AG04449 (cell line): ENCODE measurements around the gene SURF1.

Experiments
- CTCF ChIA-PET: fragments of 350-600 bp; formaldehyde crosslinking; extraction: SDS; loops from one replicate; lab custom pipeline; 2021; ENCODE audit warnings: antibody characterized with exemption; lab: Yijun Ruan, JAX
- POLR2A ChIA-PET: fragments of 400-600, 350-600 bp; formaldehyde crosslinking; extraction: SDS; loops from one replicate; lab custom pipeline; 2020; ENCODE audit warnings: antibody characterized with exemption, inconsistent platforms; lab: Yijun Ruan, JAX
- DNase-seq: peaks from one replicate; pipeline ENCODE4 v3.0.0-alpha.2; 2010; ENCODE audit warnings: low read depth, low spot score
- H3K4me3 ChIP-seq: 2 replicates; pipeline ENCODE4 v1.5.1; 2011; ENCODE audit warnings: low read depth, mild to moderate bottlenecking, control low read depth, low read length
- CTCF ChIP-seq: IDR thresholded peaks from one replicate; pipeline ENCODE4 v1.5.1; 2011; ENCODE audit warnings: mild to moderate bottlenecking, moderate library complexity, low read length, control low read depth, inconsistent platforms; ENCODE audit not compliant: insufficient read depth; ENCODE audit errors: missing control alignments

Gene SURF1

GRCh38 chr9:133386338-133386737 lies 30.1 kb upstream of the SURF1 start:
- no peak for TF ChIP-seq CTCF
- ChIA-PET CTCF (interaction anchor here (1.2 to 1.4 kb wide), 5 partner anchors 9 to 200 kb away, joined by 3 to 4 read pairs (median 4); partner anchors contain the start of gene STKLD1), POLR2A (no interaction called here)
- no peak for DNase-seq
- no peak overlapping the region for H3K4me3 ChIP-seq

GRCh38 chr9:133385452-133385851 lies 29.2 kb upstream of the SURF1 start:
- no peak overlapping the region for H3K4me3 ChIP-seq
- DNase-seq = no peak
- POLR2A ChIA-PET = no interaction called here
- CTCF ChIA-PET = interaction anchor here (1.2 to 1.4 kb wide), 2 partner anchors 24 to 199 kb away, joined by 3 to 4 read pairs; no protein-coding TSS in a partner anchor
- TF ChIP-seq CTCF = no peak

GRCh38 chr9:133384736-133385321 lies 28.5 kb upstream of the SURF1 start:
- no peak for TF ChIP-seq CTCF
- ChIA-PET POLR2A (no interaction called here), CTCF (interaction anchor here (1.2 to 1.4 kb wide), 2 partner anchors 25 to 198 kb away, joined by 3 to 4 read pairs; no protein-coding TSS in a partner anchor)
- no peak overlapping the region for H3K4me3 ChIP-seq
- DNase-seq = no peak

GRCh38 chr9:133383438-133383837 lies 27.2 kb upstream of the SURF1 start:
- ChIA-PET CTCF (no interaction called here), POLR2A (no interaction called here)
- no peak for TF ChIP-seq CTCF
- H3K4me3 ChIP-seq = no peak overlapping the region
- DNase-seq = no peak

GRCh38 chr9:133382507-133383141 lies 26.3 kb upstream of the SURF1 start:
- no peak for TF ChIP-seq CTCF
- CTCF ChIA-PET = no interaction called here
- POLR2A ChIA-PET = no interaction called here
- H3K4me3 ChIP-seq = no peak overlapping the region
- no peak for DNase-seq

GRCh38 chr9:133380734-133381133 lies 24.4 kb upstream of the SURF1 start:
- no peak for DNase-seq
- CTCF ChIA-PET = interaction anchor here (1.4 kb wide), 1 partner anchor 25 kb away, joined by 6 read pairs; no protein-coding TSS in a partner anchor
- H3K4me3 ChIP-seq = no peak overlapping the region
- no peak for TF ChIP-seq CTCF
- POLR2A ChIA-PET = no interaction called here
